Sigmoid colon (tissue), 7 donors: Measurements from ENCODE around the gene ZNF207. TPM values are rescaled to one million over a fixed set of nuclear protein-coding genes. Genes with fewer than 3 reads are reported as not detected.
A peak's percentile ranks its signal among the peaks of the same experiment; 100 is the strongest.
"Not testable (repeated sequence)": the region's sequence is repeated elsewhere in the genome, so short reads cannot be mapped to it uniquely, and the experiment has no call there.

Experiments
- DNase-seq: peaks from one replicate; pipeline ENCODE4 v3.0.0-alpha.2; 2019
- H3K27ac ChIP-seq, 4 donors: fragments of 200-600 bp; sonication (generic); one replicate each; pipeline ENCODE4 v1.5.1; 2016 to 2019; ENCODE audit warnings: mild to moderate bottlenecking in 1 of 4
- H3K27me3 ChIP-seq, 3 donors: fragments of 200-600 bp; sonication (generic); one replicate each; pipeline ENCODE4 v1.5.1; 2019; ENCODE audit warnings: mild to moderate bottlenecking in 1 of 3
- H3K36me3 ChIP-seq, 4 donors: fragments of 200-600 bp; sonication (generic); one replicate each; pipeline ENCODE4 v1.5.1; 2016 to 2019
- H3K4me1 ChIP-seq, 4 donors: fragments of 200-600 bp; sonication (generic); one replicate each; pipeline ENCODE4 v1.5.1; 2017 to 2019
- H3K4me3 ChIP-seq, 4 donors: fragments of 200-600 bp; sonication (generic); one replicate each; pipeline ENCODE4 v1.5.1; 2017 to 2019; ENCODE audit warnings: mild to moderate bottlenecking in 2 of 4, moderate library complexity in 1 of 4
- H3K9me3 ChIP-seq, 4 donors: fragments of 200-600 bp in 3 of 4; sonication (generic) in 3 of 4; one replicate each; pipeline versions ENCODE4 v1.5.1 to v1.6.1; 2013 to 2019
- CTCF ChIP-seq, 4 experiments: fragments of 450-650 bp in 3 of 4; fragments of 200-600 bp in 1 of 4; IDR thresholded peaks; one replicate each; pipeline ENCODE4 v1.5.1; 2016 to 2019; ENCODE audit warnings: antibody characterized with exemption in 4 of 4, mild to moderate bottlenecking in 3 of 4, moderate library complexity in 2 of 4
- EP300 ChIP-seq, 4 donors: sonication (generic); formaldehyde crosslinking; IDR thresholded peaks; one replicate each; pipeline ENCODE4 v1.6.1; 2017; ENCODE audit warnings: antibody characterized with exemption in 4 of 4
- POLR2A ChIP-seq, 2 donors: fragments of 450-650 bp; IDR thresholded peaks; one replicate each; pipeline ENCODE4 v1.6.1; 2016; ENCODE audit warnings: antibody characterized with exemption in 2 of 2, mild to moderate bottlenecking in 2 of 2, moderate library complexity in 2 of 2
- POLR2AphosphoS5 ChIP-seq, 4 donors: sonication (generic); formaldehyde crosslinking; IDR thresholded peaks; one replicate each; pipeline ENCODE4 v1.6.1; 2017; ENCODE audit warnings: antibody characterized with exemption in 4 of 4
- WGBS, 2 donors: extraction: QIAGEN DNeasy Blood & Tissue Kit; methylation state at CpG; one replicate each; pipeline ENCODE4 v1.1.7; 2013; 5-methylcytosine and 5-hydroxymethylcytosine counted together
- intact Hi-C: fragments of 100-400 bp; cut with DNase I; formaldehyde crosslinking; loops from one replicate; pipeline ENCODE4 v1.15.1; 2023
- polyA plus RNA-seq, 3 donors: library from polyadenylated mRNA; stranded (reverse); fragments of 200-250 nt; gene quantifications; one replicate each; pipeline ENCODE4 v1.2.3, GENCODE V29; 2013
- total RNA-seq, 4 donors: library from RNA; depleted of rRNA; stranded (reverse); fragments of >200 nt; gene quantifications; one replicate each; pipeline ENCODE4 v1.1.0, GENCODE V29; 2016
- donor health status: healthy with polysubstance abuse.
- donor health status: Bipolar disorder and iron deficiency.
- donor health status: healthy.

The ZNF207 gene
- total and polyA plus RNA-seq, 7 donors = 61.9 to 132 (median 100) TPM

GRCh38 chr17:32345951-32346600 is 3.9 kb upstream of the ZNF207 start:
- no peaks in the 10 kb centered on the region for H3K9me3 ChIP-seq
- DNase-seq = no peak
- no peaks in the 10 kb centered on the region for H3K27me3 ChIP-seq
- H3K4me3 ChIP-seq = no peak overlapping the region
- 85 to 89% methylated on average over 11 of the region's 11 CpGs for WGBS, 2 donors
- no peak overlapping the region for H3K27ac ChIP-seq
- intact Hi-C loops = no loop called here
- peaks cover 0 to 28% (median 23%) of the 10 kb centered on the region in 4 donors for H3K4me1 ChIP-seq
- H3K36me3 ChIP-seq = no peaks in the 10 kb centered on the region
- TF ChIP-seq EP300 (IDR thresholded peaks at IDR 0.05) (no peak), POLR2AphosphoS5 (IDR thresholded peaks at IDR 0.05) (no peak), POLR2A (IDR thresholded peaks at IDR 0.05) (no peak), CTCF (IDR thresholded peaks at IDR 0.05) (no peak)

DNA sequence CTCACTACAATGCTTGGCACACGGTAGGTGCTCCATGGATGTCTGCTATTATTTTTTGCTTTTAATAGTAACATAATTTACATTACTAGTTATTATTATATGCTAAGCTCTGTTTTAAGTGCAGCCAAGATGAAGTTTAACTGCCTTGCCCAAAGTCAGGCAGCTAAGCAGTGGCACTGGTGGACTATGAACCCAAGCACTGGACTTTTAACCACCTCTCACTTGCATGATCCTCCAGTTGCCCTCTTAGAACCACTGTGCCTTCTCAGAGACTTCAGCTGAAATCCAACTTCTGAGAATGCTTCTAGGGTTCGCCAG is 1.5 kb upstream of the ZNF207 start:
- no peak for DNase-seq
- peaks cover 0 to 38% (median 32%) of the 10 kb centered on the region in 4 donors for H3K4me1 ChIP-seq
- intact Hi-C loops = no loop called here
- no peak overlapping the region for H3K4me3 ChIP-seq
- 97 to 98% methylated on average over 2 of the region's 2 CpGs for whole genome bisulfite sequencing, 2 donors
- H3K36me3 ChIP-seq = no peaks in the 10 kb centered on the region
- no peak for TF ChIP-seq CTCF (IDR thresholded peaks at IDR 0.05)
- TF ChIP-seq EP300 (IDR thresholded peaks at IDR 0.05) = no peak
- no peak for TF ChIP-seq POLR2AphosphoS5 (IDR thresholded peaks at IDR 0.05)
- no peak for TF ChIP-seq POLR2A (IDR thresholded peaks at IDR 0.05)
- H3K27ac ChIP-seq = no peak overlapping the region
- no peaks in the 10 kb centered on the region for H3K9me3 ChIP-seq
- no peaks in the 10 kb centered on the region for H3K27me3 ChIP-seq

GRCh38 chr17:32349503-32349853 is 479 bp upstream of the ZNF207 start:
- intact Hi-C loops = no loop called here

DNA sequence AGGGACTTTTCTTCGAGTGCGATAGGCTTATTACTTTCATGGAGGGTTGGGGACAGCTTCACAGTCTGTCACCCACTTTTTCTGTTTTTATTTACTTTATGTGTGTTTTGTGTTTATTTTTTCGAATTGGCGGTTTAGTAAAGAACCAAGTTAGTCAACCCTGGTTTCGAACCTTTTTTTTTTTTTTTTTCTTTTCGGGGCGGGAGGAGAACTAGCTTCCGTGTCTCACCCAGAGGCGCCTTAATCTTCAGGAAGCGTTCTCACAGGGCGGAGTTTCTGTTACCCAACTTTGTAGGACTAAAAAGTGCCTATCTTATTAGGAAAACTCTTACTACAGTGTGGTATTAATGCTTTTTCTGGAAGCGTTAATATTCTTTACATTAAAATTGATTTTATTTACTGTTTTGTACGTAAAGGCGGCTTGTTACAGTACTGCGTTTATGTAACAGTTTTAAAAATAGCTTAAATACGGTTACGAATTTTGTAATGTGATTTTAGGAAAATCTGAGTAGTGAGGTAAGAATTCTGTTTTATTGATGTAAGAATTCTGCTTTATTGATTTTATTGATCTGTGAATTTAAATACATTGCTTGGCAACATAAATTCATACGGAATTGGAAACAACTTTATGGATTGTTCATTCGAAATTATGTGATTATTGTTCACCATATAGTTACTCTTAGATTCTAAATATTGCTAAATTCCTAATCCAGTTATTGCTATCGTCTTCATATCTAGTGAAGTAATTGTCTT is 885 bp downstream of the ZNF207 start:
- Histone ChIP-seq H3K27ac (peak overlapping the region; percentile 91 to 97 (median 94)), H3K36me3 (peaks cover 4 to 19% (median 10%) of the 10 kb centered on the region in 4 donors), H3K27me3 (no peaks in the 10 kb centered on the region), H3K9me3 (no peaks in the 10 kb centered on the region), H3K4me3 (peak overlapping the region; percentile 68 to 92 (median 78)), H3K4me1 (peaks cover 0 to 62% (median 56%) of the 10 kb centered on the region in 4 donors)
- intact Hi-C loops = no loop called here
- no peak for DNase-seq
- no peak for TF ChIP-seq EP300 (IDR thresholded peaks at IDR 0.05)
- WGBS, 2 donors = 0 to 1% methylated on average over 20 of the region's 20 CpGs

More at GRCh38 chr17:32349503-32349853, 479 bp upstream of the ZNF207 start:
- DNase-seq = no peak
- Histone ChIP-seq H3K4me3 (peak overlapping the region; percentile 68 to 92 (median 78)), H3K9me3 (no peaks in the 10 kb centered on the region), H3K27ac (peak overlapping the region; percentile 91 to 97 (median 94)), H3K36me3 (peaks cover 4 to 8% (median 6%) of the 10 kb centered on the region in 4 donors), H3K4me1 (peaks cover 0 to 48% (median 42%) of the 10 kb centered on the region in 4 donors), H3K27me3 (no peaks in the 10 kb centered on the region)
- TF ChIP-seq EP300 (IDR thresholded peaks at IDR 0.05) (no peak), CTCF (IDR thresholded peaks at IDR 0.05) (no peak), POLR2A (IDR thresholded peaks at IDR 0.05) (no peak), POLR2AphosphoS5 (IDR thresholded peaks at IDR 0.05) (no peak)
- 16 to 26% methylated on average over 15 of the region's 15 CpGs for WGBS, 2 donors

GRCh38 chr17:32352734-32353133 is 2.8 kb downstream of the ZNF207 start:
- H3K27me3 ChIP-seq, H3K9me3 ChIP-seq, DNase-seq, intact Hi-C loops, H3K27ac ChIP-seq: not testable (repeated sequence)
- 87 to 94% methylated on average over 9 of the region's 9 CpGs for WGBS, 2 donors
- peak overlapping the region in 1 of 4 donors; percentile 86 for H3K4me3 ChIP-seq
- peaks cover 4 to 31% (median 10%) of the 10 kb centered on the region in 4 donors for H3K36me3 ChIP-seq
- H3K4me1 ChIP-seq = peaks cover 0 to 74% (median 69%) of the 10 kb centered on the region in 4 donors
